Keratinocyte (primary cell): ENCODE results near the gene NTSR2. TPM values are rescaled to one million over a fixed set of nuclear protein-coding genes. Genes with fewer than 3 reads are reported as not detected.

Source experiments
- DNase-seq: peaks from one replicate; pipeline ENCODE4 v3.0.0-alpha.2; 2011; ENCODE audit warnings: low read depth, missing footprints, low spot score
- FAIRE-seq: peaks from 2 replicates; lab custom pipeline; 2011; peaks lifted over from hg19 to GRCh38; lab: Jason Lieb, UNC
- H2AFZ ChIP-seq: 2 replicates; pipeline ENCODE4 v1.6.0; 2012; ENCODE audit warnings: low read length, control low read depth, inconsistent platforms; ENCODE audit not compliant: control insufficient read depth
- H3K27ac ChIP-seq: 2 replicates; pipeline ENCODE4 v1.5.1; 2011; ENCODE audit warnings: low read length; ENCODE audit not compliant: control insufficient read depth, insufficient read depth
- H3K27me3 ChIP-seq: 3 replicates; pipeline ENCODE4 v1.6.0; 2011; ENCODE audit warnings: low read length; ENCODE audit not compliant: control insufficient read depth, insufficient read depth; ENCODE audit errors: extremely low read depth
- H3K36me3 ChIP-seq, 2 experiments: 2 replicates in 1 of 2; 3 replicates in 1 of 2; pipeline ENCODE4 v1.5.1; 2011; ENCODE audit warnings: low read length in 2 of 2, mild to moderate bottlenecking in 1 of 2; ENCODE audit not compliant: control insufficient read depth in 2 of 2, insufficient read depth in 2 of 2; ENCODE audit errors: extremely low read depth in 1 of 2
- H3K4me1 ChIP-seq: 3 replicates; pipeline ENCODE4 v1.5.1; 2011; ENCODE audit warnings: low read length; ENCODE audit not compliant: control insufficient read depth, insufficient read depth; ENCODE audit errors: extremely low read depth
- H3K4me2 ChIP-seq: 3 replicates; pipeline ENCODE4 v1.6.0; 2011; ENCODE audit warnings: low read depth, low read length; ENCODE audit not compliant: control insufficient read depth, insufficient read depth; ENCODE audit errors: extremely low read depth
- H3K4me3 ChIP-seq, 3 experiments: fragments of 200-600 bp in 1 of 3; sonication (generic) in 1 of 3; 2 replicates in 2 of 3; 3 replicates in 1 of 3; pipeline ENCODE4 v1.5.1; 2011 to 2016; ENCODE audit warnings: low read length in 3 of 3, mild to moderate bottlenecking in 3 of 3, control low read depth in 2 of 3, inconsistent platforms in 1 of 3, low read depth in 1 of 3, mixed read lengths in 1 of 3, mixed run types in 1 of 3, moderate library complexity in 1 of 3; ENCODE audit not compliant: control insufficient read depth in 2 of 3, insufficient read depth in 2 of 3; ENCODE audit errors: extremely low read depth in 1 of 3
- H3K79me2 ChIP-seq: 2 replicates; pipeline ENCODE4 v1.6.0; 2012; ENCODE audit warnings: low read length; ENCODE audit not compliant: control insufficient read depth, insufficient read depth
- H3K9ac ChIP-seq: 3 replicates; pipeline ENCODE4 v1.6.0; 2011; ENCODE audit warnings: low read length; ENCODE audit not compliant: control insufficient read depth, insufficient read depth; ENCODE audit errors: extremely low read depth
- H3K9me1 ChIP-seq: 3 replicates; pipeline ENCODE4 v1.6.0; 2011; ENCODE audit warnings: low read length; ENCODE audit not compliant: control insufficient read depth, insufficient read depth; ENCODE audit errors: extremely low read depth
- H3K9me3 ChIP-seq: 2 replicates; pipeline ENCODE4 v1.5.1; 2012; ENCODE audit warnings: low read depth, low read length; ENCODE audit not compliant: control insufficient read depth
- H4K20me1 ChIP-seq: 3 replicates; pipeline ENCODE4 v1.6.0; 2011; ENCODE audit warnings: low read length; ENCODE audit not compliant: control insufficient read depth, insufficient read depth; ENCODE audit errors: extremely low read depth
- CTCF ChIP-seq, 3 experiments: IDR thresholded peaks in 1 of 3; conservative IDR thresholded peaks in 1 of 3; optimal IDR thresholded peaks in 1 of 3; 2 replicates in 2 of 3; 3 replicates in 1 of 3; pipeline versions ENCODE3 to v1.5.1; 2011; ENCODE audit warnings: low read length in 3 of 3, mild to moderate bottlenecking in 3 of 3, moderate library complexity in 2 of 3, control low read depth in 1 of 3, inconsistent platforms in 1 of 3; ENCODE audit not compliant: insufficient read depth in 2 of 3; ENCODE audit errors: extremely low read depth in 1 of 3
- EZH2 ChIP-seq: IDR thresholded peaks from one replicate; pipeline ENCODE4 v1.6.1; 2012; ENCODE audit warnings: inconsistent platforms, mild to moderate bottlenecking, low read length, moderate library complexity
- dilution Hi-C: fragments of 300-500 bp; cut with MboI; formaldehyde crosslinking; loops from one replicate; pipeline ENCODE4 v1.7.0; 2020; ENCODE audit warnings: low sequenced_read_pairs; ENCODE audit not compliant: extremely low pct_ligation_motif_present
- polyA plus RNA-seq, 5 experiments: library from polyadenylated mRNA; depleted of rRNA in 3 of 5; stranded (reverse) in 3 of 5; stranded (forward) in 1 of 5; unstranded in 1 of 5; fragments of >200 nt; gene quantifications; 1 replicate in 1 of 5; 2 replicates in 3 of 5; 3 replicates in 1 of 5; pipeline versions ENCODE4 v1.2.1 to v1.2.3, GENCODE V29; 2011 to 2012; ENCODE audit warnings: missing spikeins in 2 of 5, low read depth in 1 of 5, low replicate concordance in 1 of 5

Gene NTSR2
- polyA plus RNA-seq, 1 donor (not counting 4 experiments of a cell fraction or from before 2014, with no cell fraction given): not detected

DNA sequence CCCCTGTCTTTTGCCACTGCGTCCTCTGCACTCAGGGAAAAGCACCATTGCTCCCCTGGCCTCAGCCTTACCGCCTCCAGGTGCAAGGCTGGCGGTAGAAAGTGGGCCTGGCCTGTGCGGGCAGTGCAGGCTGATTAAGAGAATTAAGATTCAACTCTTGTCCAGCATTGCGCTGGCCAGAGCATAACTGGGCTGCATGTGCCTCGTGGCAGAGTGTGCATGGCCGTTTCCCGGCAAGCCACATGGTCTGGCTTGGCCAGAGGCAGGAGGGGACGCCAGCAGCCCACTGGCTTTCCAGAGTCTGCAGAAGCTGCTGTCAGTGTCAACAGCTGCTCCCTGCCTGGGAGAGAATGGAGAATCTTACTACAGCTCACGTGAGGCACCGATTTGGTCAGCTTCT is 12.3 kb downstream of the NTSR2 start:
- H3K4me1 ChIP-seq: peaks cover 11% of the 10 kb centered on the region
- no peaks in the 10 kb centered on the region for H3K9me3 ChIP-seq
- FAIRE-seq (no peak), DNase-seq (no peak)
- no peak overlapping the region for H3K4me3 ChIP-seq
- no peak overlapping the region for H3K9ac ChIP-seq
- H3K27ac ChIP-seq: no peak overlapping the region
- H4K20me1 ChIP-seq: no peaks in the 10 kb centered on the region
- H3K36me3 ChIP-seq: no peaks in the 10 kb centered on the region
- no peak overlapping the region for H3K4me2 ChIP-seq
- TF ChIP-seq CTCF (optimal IDR thresholded peaks at IDR 0.05 in 1 of 3, IDR thresholded peaks at IDR 0.05 in 1 of 3, conservative IDR thresholded peaks at IDR 0.05 in 1 of 3; ENCODE audit: extremely low read depth in 1 of 3, insufficient read depth in 2 of 3, low read length in 3 of 3): no peak
- no peak for TF ChIP-seq EZH2
- no peaks in the 10 kb centered on the region for H3K9me1 ChIP-seq
- peaks cover 13% of the 10 kb centered on the region for H3K27me3 ChIP-seq
- H3K79me2 ChIP-seq: no peaks in the 10 kb centered on the region
- dilution Hi-C loops: no loop called here
- H2AFZ ChIP-seq: no peak overlapping the region

- no peak overlapping the region for H3K4me2 ChIP-seq
- dilution Hi-C loops: no loop called here
These were observed 12.8 kb downstream of the NTSR2 start for GRCh38 chr2:11657195-11657594.

More at GRCh38 chr2:11657195-11657594, 12.8 kb downstream of the NTSR2 start:
- H3K27me3 ChIP-seq: peaks cover 13% of the 10 kb centered on the region
- no peaks in the 10 kb centered on the region for H3K9me1 ChIP-seq
- no peak overlapping the region for H2AFZ ChIP-seq
- DNase-seq: no peak
- H3K27ac ChIP-seq: no peak overlapping the region
- H4K20me1 ChIP-seq: no peaks in the 10 kb centered on the region
- H3K36me3 ChIP-seq: no peaks in the 10 kb centered on the region
- no peaks in the 10 kb centered on the region for H3K79me2 ChIP-seq
- TF ChIP-seq EZH2 (no peak), CTCF (optimal IDR thresholded peaks at IDR 0.05 in 1 of 3, IDR thresholded peaks at IDR 0.05 in 1 of 3, conservative IDR thresholded peaks at IDR 0.05 in 1 of 3; ENCODE audit: extremely low read depth in 1 of 3, insufficient read depth in 2 of 3, low read length in 3 of 3) (no peak)
- FAIRE-seq: no peak
- H3K9me3 ChIP-seq: no peaks in the 10 kb centered on the region
- no peak overlapping the region for H3K9ac ChIP-seq
- peaks cover 11% of the 10 kb centered on the region for H3K4me1 ChIP-seq
- H3K4me3 ChIP-seq: no peak overlapping the region
